Measurements from ENCODE around the gene ERBB2.

The ERBB2 gene

GRCh38 chr17:39666231-39666600 is 33.6 kb upstream of the ERBB2 start:
- no peak for DNase-seq

- DNase-seq = no peak
Observed at GRCh38 chr17:39666601-39667261, 33.1 kb upstream of the ERBB2 start.

- no peak for DNase-seq
Observed at GRCh38 chr17:39667262-39667944, 32.5 kb upstream of the ERBB2 start.

GRCh38 chr17:39667945-39668924 is 31.6 kb upstream of the ERBB2 start, which contains the start of gene PNMT:
PNMT (plus strand) TSS chr17:39668453; CDS start chr17:39668476, 23 bp downstream.
- peak; percentile 26 for DNase-seq

- no peak for DNase-seq
Observed at GRCh38 chr17:39669897-39670735, 29.7 kb upstream of the ERBB2 start.

GRCh38 chr17:39670746-39671145 is 29.1 kb upstream of the ERBB2 start:
- no peak for DNase-seq

GRCh38 chr17:39671651-39672521 is 28.0 kb upstream of the ERBB2 start:
- DNase-seq = no peak

GRCh38 chr17:39672522-39673334 is 27.1 kb upstream of the ERBB2 start:
- DNase-seq = no peak

GRCh38 chr17:39673335-39674081 is 26.4 kb upstream of the ERBB2 start:
- no peak for DNase-seq

GRCh38 chr17:39674179-39674578 is 25.7 kb upstream of the ERBB2 start:
- DNase-seq = no peak

GRCh38 chr17:39674702-39675389 is 25.0 kb upstream of the ERBB2 start:
- DNase-seq = no peak

- DNase-seq = no peak
Observed at GRCh38 chr17:39675390-39676082, 24.3 kb upstream of the ERBB2 start.

- no peak for DNase-seq
Observed at GRCh38 chr17:39676198-39676819, 23.6 kb upstream of the ERBB2 start.

GRCh38 chr17:39677072-39677471 is 22.8 kb upstream of the ERBB2 start:
- DNase-seq = no peak

GRCh38 chr17:39677542-39678339 is 22.1 kb upstream of the ERBB2 start:
- no peak for DNase-seq

GRCh38 chr17:39678340-39679116 is 21.3 kb upstream of the ERBB2 start:
- DNase-seq = no peak

All from amniotic stem cell (primary cell).